Activated CD8-positive, alpha-beta memory T cell treated with anti-CD3 and anti-CD28 coated beads for 24 hours (primary cell): ENCODE data around the gene POLR2C.
"Not testable (repeated sequence)": the region's sequence is repeated elsewhere in the genome, so short reads cannot be mapped to it uniquely, and the experiment has no call there.

ENCODE experiments used
- DNase-seq: peaks from one replicate; pipeline ENCODE4 v3.0.0-alpha.2; 2020

POLR2C gene

DNA sequence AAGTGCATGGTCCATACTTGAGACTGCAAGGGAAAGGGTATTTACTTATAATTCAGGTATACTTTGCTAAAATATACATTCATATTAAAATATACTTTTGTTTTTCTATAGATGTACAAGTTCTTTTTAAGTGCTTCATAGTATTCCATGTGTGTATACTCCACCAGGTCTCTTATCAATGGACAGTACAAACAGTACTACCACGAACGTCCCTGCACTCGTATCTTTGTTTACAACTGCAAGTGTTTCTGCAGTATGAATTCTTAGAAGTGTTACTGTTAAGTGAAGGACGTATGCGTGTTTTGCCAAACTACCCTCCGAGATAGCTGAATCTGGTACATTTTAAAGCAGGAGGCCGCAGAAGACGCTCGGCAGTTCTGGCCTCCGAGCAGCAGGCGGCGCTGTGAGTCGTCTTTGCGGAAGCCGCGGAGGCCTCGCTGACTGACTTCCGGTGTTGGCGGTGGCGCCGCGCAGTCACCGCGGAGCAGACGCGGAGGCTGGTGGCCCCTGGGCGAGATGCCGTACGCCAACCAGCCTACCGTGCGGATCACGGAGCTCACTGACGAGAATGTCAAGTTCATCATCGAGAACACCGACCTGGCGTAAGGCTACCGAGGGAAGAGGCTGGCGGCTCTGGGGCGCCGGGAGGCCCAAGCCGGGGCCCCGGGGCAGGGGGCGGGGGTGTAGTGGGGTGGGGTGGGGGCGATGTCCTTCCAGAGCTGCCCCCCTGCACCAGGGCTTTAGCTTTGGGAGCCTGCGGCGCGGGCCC, at the start of gene POLR2C:
Gene POLR2C, plus strand, starts transcription at position 471 of the 769 bp plus-strand sequence. Its CDS starts 46 bp downstream, at position 517.
- DNase-seq = peak; percentile 98

DNA sequence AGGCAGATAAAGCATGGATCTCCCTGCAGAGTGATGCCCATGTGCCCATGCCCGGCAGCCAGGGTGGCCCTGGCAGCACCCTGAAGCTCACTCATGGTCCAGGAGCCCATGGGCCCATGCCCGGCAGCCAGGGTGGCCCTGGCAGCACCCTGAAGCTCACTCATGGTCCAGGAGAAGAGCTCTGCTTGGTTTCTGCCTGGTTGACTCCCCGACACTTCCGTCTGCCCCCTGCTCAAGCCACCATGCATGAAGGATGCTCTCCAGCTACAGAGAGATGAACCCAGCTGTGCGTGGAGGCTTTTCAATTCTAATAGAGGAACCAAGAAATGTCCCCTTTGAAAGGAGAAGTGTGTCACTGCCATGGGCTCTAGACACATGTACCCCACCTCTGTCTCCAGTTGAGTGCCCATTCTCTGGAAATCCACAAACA, 49.2 kb upstream of the POLR2C start:
- DNase-seq = no peak

DNA sequence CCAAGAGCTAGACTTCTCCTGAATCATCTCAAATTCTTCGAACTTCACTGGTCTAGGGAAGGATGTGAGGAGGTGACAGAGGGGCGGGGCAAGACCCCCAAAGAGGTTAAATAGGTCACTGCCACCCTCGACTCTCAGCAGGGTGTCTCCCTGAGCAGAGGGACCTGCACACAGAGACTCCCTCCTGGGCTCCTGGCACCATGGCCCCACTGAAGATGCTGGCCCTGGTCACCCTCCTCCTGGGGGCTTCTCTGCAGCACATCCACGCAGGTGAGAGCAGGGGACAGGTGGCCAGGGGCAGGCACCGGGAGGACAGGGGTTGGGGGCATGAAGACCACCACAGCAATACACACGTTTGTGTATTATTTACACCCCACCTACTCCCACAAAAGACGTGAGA, 48.7 kb upstream of the POLR2C start:
- DNase-seq = no peak

DNA sequence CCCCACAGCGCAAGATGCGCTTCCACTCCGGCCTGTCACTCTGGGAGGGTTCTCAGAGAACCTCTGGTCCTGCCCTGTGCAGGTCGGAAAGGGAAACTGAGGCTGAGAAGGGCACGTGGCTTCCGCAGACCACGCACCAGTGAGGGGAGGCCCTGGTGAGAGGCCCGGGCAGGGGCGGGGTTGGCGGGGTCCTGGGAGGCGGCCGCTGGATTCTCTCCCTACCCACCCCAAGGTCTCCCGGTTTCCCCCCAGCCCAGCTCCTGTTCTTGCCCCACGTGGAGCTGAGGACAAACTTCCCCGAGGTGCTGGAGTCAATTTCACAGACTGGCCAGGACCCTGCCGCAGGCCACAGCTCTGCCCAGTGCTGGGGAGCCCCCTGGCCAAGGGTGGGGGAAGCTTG, 46.4 kb upstream of the POLR2C start:
- peak; percentile 59 for DNase-seq

DNA sequence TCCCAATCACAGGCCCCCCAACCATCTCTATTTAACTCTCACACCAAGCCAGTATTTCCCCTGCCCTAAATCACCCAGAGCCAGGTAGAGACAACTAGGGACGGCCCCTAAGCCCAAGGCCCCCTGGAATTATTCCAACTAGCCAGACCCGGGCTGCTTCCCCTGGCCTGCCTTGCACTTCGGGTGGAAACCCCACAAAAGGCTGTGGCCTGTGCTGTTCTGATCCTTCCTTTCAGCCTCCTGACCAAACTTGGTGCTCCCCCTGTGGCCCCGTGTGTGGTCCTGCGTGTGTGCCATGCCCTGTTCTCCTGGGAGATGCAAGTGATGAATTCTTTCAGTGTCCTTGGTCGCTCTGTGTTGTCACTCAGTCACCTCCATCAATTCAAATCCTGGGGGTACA, 43.0 kb upstream of the POLR2C start:
- no peak for DNase-seq

DNA sequence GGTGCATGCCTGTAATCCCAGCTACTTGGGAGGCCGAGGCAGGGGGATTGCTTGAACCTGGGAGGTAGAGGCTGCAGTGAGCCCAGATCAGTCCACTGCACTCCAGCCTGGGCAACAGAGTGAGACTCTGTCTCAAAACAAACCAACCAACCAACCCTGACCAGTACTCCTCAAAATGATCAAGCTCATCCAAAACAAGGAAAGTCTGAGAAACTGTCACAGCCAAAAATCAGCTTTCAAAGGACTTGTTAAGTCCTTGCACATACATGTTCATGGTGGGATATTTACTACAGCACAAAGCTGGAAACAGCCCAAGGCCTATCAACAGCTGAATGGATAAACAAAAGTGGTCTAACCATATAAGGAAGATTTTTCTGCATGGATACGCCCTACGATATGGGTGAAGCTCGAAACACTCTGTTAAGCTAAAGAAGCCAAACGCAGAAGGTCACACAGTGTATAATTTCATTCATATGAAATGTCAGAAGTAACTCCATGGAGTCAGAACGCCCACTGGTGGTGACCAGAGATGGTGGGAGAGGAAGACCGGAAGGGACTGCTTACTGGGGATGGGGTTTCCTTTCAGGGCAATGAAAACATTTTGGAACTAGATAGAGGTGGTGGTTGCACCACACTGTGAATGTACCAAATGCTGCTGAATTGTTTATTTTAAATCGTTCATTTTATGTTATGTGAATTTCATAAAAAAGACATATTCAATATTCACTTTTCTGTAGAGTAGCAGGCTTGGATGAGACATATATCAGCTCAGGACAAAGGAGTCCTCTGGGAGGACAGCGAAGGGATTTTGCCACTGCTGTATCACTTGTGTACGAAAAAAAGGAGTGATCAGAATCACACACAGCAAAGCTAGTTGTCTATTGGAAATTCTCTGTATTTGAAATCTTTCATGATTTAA, 40.2 kb upstream of the POLR2C start:
- DNase-seq = no peak

DNA sequence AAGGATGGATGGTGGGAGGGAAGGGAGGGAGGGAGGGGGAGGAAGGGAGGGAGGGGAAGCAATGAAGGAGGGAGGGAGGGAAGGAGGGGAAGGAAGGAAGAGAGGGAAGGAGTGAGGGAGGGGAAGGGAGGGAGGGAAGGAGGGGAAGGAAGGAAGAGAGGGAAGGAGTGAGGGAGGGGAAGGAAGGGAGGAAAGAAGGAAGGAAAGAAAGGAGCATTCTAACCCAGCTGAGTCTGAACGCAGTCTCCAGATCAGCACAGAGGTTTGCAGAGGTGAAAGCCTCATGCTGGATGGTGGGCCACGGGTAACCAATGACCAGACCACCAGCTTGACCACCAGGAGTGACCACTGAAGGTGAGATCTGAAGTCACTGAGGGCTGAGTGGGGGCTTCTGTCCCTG, 39.3 kb upstream of the POLR2C start:
- DNase-seq = no peak

DNA sequence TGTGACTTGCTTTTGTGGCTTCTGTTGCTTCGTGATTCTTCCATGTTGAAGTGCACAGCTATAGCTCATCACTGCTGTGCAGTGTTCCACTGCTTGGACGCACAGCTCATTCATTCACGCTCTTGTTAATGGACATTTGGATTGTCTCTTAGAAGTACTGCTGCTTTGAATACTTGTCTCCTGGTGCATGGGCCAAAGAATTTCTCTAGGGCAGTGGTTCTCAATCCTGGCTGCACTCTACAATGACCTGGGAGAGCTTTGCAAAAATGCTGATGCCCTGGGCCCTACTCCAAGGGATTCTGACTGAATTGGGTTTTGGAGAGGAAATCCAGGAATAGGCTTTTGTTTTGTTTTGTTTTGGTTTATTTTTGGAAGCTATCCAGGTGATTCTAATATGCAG, 37.9 kb upstream of the POLR2C start:
- no peak for DNase-seq

DNA sequence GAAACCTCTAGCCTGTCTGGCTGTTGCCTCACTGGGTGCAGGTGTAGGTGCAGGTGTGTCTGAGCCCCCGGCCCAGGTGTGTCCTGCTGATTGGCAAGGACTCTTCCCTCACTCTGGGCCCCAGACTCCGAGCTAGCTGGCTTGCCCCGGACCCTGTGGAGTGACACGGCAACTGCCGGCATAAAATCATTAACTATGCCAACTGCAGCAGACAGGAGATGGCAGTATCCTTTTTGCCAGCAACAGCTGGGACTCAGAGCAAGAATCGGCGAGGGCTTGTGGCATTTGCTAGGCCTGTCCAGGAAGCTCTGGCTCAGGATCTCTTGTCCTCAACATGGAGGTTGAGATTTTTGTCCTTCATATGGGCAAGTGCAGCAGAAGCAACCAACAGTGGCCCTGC, 36.1 kb upstream of the POLR2C start:
- DNase-seq = no peak

DNA sequence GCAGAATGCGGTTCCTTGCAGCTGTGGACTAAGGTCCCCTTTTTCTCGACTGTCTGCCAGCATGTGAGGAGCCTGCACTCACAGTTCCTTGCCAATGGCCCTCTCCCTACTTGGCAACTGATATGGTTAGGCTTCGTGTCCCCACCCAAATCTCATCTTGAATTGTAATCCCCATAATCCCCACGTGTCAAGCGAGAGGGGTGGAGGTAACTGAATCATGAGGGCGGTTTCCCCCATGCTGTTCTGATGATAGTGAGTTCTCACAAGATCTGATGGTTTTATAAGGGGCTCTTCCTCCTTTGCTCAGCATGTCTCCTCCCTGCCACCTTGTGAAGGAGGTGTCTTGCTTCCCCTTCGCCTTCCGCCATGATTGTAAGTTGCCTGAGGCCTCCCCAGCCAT, 35.2 kb upstream of the POLR2C start:
- DNase-seq = no peak

DNA sequence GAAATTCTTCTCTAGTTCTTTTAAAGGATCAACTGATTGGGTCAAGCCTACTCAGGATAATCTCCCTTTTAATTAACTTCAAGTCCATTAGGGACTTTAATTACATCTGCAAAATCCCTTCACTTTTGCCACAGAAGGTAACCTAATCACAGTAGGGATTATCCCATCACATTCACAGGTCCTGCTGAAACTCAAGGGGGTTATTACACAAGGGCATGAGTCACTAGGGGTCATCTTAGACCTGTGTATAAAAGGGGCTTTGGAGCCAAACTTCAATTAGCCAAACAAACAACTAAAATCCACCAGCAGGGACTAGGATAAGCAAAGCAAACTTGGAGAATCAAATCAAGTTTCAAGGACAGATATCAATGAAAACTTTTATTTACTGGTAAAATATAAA, 34.7 kb upstream of the POLR2C start:
- DNase-seq = no peak

DNA sequence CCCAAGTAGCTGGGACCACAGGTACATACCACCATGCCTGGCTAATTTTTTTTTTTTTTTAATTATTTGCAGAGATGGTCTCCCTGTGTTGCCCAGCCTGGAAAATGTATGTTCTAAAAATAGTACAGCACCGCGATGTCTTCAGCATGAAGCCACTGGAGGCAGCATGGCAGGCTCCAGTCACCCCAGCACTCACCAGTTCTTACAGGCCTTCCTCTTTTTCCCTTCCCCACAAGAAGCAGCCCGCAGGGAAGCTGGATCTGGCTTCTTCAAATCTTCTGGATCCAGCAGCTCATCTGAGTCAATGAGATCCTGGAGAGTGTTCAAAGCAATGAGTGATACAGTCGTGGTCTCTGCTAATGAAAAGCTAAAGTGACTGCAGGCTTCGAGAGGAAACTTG, 31.5 kb upstream of the POLR2C start:
- no peak for DNase-seq

DNA sequence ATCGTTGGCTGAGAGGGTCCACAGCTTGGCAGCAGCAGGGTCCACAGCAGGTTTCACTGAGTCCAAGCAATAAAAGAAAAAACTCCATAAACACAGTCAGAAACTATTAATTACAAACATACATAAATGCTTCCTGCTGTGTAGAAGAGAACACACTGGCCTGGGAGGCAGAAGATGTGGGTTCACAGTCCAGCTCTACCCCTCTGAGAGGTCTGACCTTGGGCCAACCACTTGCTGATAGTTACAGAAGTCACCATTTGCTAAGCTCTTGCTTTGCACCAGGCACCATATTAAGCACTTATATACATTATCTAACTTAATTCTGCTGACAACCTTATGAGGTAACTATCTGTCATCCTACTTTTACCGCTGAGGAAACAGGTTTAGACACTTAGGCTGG, 30.0 kb upstream of the POLR2C start:
- DNase-seq = no peak

DNA sequence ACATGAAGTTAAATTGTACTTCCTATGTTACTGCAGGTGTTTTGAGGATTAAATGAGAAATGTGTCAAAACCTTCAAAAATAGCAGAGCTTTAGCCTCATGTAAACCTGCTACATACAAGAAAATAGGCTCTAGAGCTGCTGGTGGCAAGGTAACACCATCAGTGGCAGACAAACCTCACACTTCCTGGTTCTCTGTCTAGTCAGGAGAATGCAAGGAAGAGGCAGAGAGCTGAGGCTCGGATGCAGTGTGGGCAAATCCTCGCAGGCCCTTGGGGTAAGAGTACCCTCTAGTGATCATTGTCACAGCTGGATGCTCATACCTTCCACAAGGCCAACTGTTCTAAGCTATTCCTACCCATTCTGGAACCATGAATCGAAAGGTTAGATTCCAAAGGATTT, 29.5 kb upstream of the POLR2C start:
- no peak for DNase-seq

DNA sequence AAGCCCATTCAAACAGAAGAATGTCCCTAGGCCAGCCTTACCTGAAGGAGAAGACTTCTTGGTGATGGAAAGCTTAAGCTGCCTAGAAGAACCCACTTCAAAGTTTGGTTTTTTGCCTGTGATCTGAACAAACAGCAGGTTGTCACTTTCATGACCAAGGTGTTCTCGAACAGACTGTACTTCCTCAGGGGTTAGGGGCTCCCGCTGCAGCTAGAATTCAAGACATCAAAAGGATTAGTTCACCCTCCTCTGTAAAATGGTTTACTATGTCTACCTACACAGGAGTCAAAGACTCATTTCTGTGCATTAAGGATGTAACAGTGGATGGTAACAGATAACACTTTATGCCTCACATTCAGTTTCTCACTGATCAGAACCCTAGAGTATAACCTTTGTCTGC, 28.5 kb upstream of the POLR2C start:
- DNase-seq = no peak

DNA sequence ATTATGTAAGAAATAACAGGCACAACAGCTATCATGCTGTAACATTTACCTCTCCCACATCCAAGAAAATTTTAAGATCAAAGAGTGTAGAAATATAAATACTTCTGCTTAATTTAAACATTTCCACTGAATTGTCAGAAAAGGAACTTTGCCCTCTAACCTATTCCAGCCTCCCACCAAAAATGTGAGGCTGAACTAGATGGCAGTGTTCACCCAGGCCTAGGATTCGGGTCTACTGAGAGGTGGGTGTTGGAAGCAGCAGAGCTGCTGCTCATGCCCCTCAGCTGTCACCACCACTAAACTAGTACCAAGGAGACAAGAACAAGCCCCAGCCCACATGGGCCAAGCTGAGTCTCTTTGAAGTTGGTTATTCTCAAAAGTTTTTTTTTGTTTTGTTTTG, 26.6 kb upstream of the POLR2C start:
- DNase-seq = no peak

DNA sequence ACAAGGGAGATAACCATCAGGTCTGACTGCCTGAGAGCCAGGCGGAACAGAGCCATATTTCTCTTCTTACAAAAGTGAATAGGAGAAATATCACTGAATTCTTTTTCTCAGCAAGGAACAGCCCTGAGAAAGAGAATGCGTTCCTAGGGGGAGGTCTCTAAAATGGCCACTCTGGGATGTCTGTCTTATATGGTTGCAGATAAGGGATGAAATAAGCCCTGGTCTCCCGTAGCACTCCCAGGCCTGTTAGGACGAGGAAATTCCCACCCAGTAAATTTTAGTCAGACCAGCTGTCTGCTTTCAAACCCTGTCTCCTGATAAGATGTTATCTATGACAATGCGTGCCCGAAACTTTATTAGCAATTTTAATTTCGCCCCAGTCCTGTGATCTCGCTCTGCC, 22.5 kb upstream of the POLR2C start:
- not testable (repeated sequence) for DNase-seq

DNA sequence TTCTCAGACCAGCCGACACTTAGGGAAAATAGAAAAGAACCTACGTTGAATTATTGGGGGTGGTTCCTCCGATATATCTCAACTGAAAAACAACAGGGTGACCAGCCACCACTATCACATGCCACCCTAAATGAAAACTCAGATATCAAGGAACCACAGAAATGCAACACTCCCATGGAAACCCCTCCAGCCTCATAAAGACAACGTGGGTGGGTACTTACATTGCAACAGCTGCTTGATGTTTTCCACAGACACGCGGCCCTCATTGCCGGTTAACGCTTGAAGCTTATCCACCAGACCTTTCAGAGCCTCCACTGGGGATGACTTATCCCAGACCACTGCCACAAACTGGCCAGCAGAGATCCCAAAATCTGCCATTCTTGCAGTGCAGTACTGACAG, 21.9 kb upstream of the POLR2C start:
- DNase-seq = not testable (repeated sequence)

DNA sequence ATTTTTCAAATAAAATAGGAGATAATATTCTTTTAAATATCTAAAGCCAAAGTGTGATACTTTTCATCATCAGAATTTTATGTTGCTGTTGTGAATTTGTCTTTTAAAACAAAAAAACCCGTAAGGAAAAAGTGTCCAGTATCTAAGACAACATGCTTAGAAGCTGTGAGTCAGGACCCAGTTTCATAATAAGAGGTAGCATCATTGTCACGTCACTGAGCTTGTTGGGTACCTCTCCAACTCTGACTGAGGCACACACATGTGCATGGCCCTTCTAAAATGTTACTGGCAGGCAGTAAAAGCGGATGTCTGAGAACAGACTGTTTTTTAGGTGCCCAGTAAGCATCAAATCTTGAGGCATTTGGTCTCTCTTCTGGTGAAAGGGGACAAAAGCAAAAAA, 17.8 kb upstream of the POLR2C start:
- DNase-seq = no peak

DNA sequence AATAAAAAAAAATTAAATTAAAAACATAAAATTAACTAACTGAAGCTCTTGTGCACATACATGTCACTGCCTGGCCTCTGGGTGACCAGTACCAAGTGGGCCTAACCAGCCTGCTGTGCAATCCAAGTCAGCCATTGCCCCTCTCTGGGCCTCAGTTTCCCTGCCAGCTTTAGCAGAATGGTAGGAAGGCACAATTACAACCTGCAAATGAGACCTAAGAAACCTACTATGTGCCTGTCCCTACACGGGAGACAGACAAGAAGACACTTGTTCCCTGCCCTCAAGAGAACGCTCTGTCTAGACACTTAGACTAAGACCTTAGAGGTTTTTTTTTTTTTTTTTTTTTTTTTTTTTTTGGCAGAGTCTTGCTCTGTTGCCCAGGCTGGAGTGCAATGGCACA, 17.0 kb upstream of the POLR2C start:
- DNase-seq = no peak

DNA sequence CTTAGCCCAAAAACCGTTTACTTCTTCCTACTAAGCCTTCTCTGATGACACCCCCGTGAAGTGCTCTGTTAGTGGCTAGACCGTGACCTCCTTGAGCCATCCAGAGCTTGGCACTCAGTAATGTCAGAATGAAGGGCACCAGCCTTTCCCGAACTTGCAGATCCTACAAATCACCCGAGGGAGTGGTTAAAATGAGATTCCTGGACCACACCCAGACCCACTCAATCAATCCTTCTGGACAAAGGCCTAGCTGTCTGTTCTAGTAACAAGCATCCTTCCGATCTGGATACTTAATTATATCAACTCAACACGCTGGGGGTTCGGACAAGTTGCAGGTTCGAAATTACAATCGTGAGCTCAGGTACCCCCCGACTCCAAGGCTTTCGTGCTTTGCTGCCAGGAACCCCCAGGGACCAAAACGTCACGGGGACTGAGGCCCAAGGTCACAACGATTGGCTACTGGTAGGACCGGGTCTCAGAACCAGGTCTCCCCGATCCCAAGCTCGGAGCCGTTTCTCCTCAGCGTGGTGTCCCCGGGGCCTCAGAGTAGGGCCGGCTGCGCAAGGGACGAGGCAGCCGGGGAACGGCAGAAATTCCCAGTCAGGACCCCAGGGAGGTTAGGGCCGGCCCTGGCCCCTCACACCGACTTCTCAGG, 15.8 kb upstream of the POLR2C start:
- DNase-seq = no peak

DNA sequence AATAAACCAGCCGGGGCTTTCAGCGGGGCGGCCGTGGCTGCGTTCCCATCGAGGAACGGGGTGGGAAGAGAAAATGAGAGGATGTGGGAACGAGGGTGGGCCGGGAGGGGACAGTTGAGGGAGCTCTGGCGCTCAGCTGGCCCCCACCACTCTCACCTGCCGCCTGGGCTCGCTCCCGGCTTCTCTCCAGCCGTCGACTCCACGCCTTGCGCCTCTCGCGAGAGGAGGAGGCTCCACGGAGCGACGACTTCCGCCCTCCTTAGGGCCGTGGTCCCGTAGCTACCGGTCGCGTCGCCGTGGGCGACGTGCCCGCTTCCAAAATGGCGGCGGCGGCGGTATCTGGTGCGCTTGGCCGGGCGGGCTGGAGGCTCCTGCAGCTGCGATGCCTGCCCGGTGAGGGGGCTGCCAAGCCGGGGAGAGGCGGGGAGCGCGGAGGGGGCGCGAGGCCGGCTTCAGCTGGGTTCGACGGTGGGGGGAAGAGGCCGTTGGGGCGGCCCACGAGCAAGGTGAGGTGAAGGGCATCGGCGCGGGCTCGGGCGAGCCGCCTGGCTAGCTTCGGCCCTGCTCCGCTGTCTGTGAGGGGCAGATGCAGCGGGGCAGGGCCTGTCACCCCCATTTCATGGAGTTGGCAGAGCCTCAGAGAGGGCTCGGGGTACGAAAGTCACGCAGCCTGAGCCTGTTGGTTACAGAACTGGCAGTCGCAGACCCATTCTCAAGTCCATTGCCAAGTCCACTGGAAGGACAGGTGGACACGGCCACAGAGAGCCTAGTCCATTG, 15.1 kb upstream of the POLR2C start, which contains the start of the genes CIAPIN1 and COQ9:
Gene CIAPIN1, minus strand, starts transcription at position 200 of the 777 bp plus-strand sequence. CDS start 6,457 bp downstream, outside the sequence.
Gene COQ9, plus strand, starts transcription at position 294 of the 777 bp plus-strand sequence. Its CDS starts 27 bp downstream, at position 321.
- DNase-seq = peak; percentile 94
